K562 (cell line): ENCODE measurements around the gene FEM1B. TPM values are rescaled to one million over a fixed set of nuclear protein-coding genes. Genes with fewer than 3 reads are reported as not detected.

Experiments used
- ATAC-seq: fragments of 200-7000 bp; cut with Tn5 transposase; 3 replicates; pipeline ENCODE4 v1.9.1; 2020; ENCODE audit warnings: moderate library complexity
- BruUV-seq: library from RNA; stranded (reverse); fragments of 400-500 nt; replicated peaks from 2 replicates; lab custom pipeline; 2021; lab: Mats Ljungman, UMichigan
- CTCF ChIA-PET: fragments of 300-600 bp; formaldehyde crosslinking; extraction: SDS; loops from one replicate; lab custom pipeline; 2021; ENCODE audit warnings: low intra/inter-chr PET ratio; lab: Yijun Ruan, JAX
- POLR2A ChIA-PET: fragments of 300-600, 350-650 bp; sonication (Branson Sonifier 250); formaldehyde crosslinking; extraction: SDS; loops from one replicate; lab custom pipeline; 2021; ENCODE audit warnings: antibody characterized with exemption, inconsistent platforms; lab: Yijun Ruan, JAX
- DNase-seq, 4 experiments: peaks; one replicate each; pipeline versions ENCODE4 v3.0.0 to v3.0.0-alpha.2; 2011 to 2018; ENCODE audit warnings: low spot score in 3 of 4, mixed read lengths in 3 of 4; ENCODE audit errors: extremely low read depth in 1 of 4
- FAIRE-seq: peaks from 2 replicates; lab custom pipeline; 2011; peaks lifted over from hg19 to GRCh38; lab: Jason Lieb, UNC
- H2AFZ ChIP-seq: 2 replicates; pipeline ENCODE4 v1.6.0; 2011; ENCODE audit warnings: low read depth, low read length, control low read depth, inconsistent platforms
- H3K27ac ChIP-seq: fragments of 200-600 bp; 3 replicates; pipeline ENCODE4 v1.8.0; 2011; ENCODE audit warnings: low read depth, mild to moderate bottlenecking, control low read depth, inconsistent platforms, low read length, moderate library complexity, mixed read lengths; ENCODE audit errors: extremely low read depth
- H3K27me3 ChIP-seq, 2 experiments: fragments of 300-600 bp in 1 of 2; 2 replicates in 1 of 2; 3 replicates in 1 of 2; pipeline versions ENCODE4 v1.6.0 to v1.8.0; 2011; ENCODE audit warnings: inconsistent platforms in 2 of 2, low read length in 2 of 2, mild to moderate bottlenecking in 1 of 2, mixed read lengths in 1 of 2, moderate library complexity in 1 of 2; ENCODE audit not compliant: control insufficient read depth in 2 of 2, insufficient read depth in 2 of 2
- H3K36me3 ChIP-seq: fragments of 300-600 bp; 3 replicates; pipeline ENCODE4 v1.8.0; 2011; ENCODE audit warnings: mild to moderate bottlenecking, low read length, inconsistent platforms; ENCODE audit not compliant: control insufficient read depth, insufficient read depth
- H3K4me1 ChIP-seq, 2 experiments: fragments of 200-600 bp in 1 of 2; replicated peaks in 1 of 2; 2 replicates in 1 of 2; 3 replicates in 1 of 2; pipeline versions ENCODE4 v1.5.1 to v1.8.0; 2011; ENCODE audit warnings: inconsistent platforms in 2 of 2, low read length in 2 of 2, mild to moderate bottlenecking in 1 of 2, mixed read lengths in 1 of 2, moderate library complexity in 1 of 2; ENCODE audit not compliant: control insufficient read depth in 2 of 2, insufficient read depth in 2 of 2
- H3K4me2 ChIP-seq: 2 replicates; pipeline ENCODE4 v1.6.1; 2011; ENCODE audit warnings: low read length, control low read depth, inconsistent platforms, mixed read lengths; ENCODE audit not compliant: insufficient read depth
- H3K4me3 ChIP-seq: fragments of 200-600 bp; sonication (generic), shearing (Covaris generic); 2 replicates; pipeline ENCODE4 v1.5.1; 2016; ENCODE audit warnings: control low read depth, inconsistent platforms
- H3K79me2 ChIP-seq: fragments of 200-600 bp; 3 replicates; pipeline ENCODE4 v1.8.0; 2011; ENCODE audit warnings: low read length, inconsistent platforms; ENCODE audit not compliant: control insufficient read depth, insufficient read depth
- H3K9ac ChIP-seq, 2 experiments: 2 replicates each; pipeline versions ENCODE4 v1.6.0 to v1.6.1; 2011; ENCODE audit warnings: low read depth in 2 of 2, low read length in 2 of 2, control low read depth in 1 of 2, inconsistent platforms in 1 of 2, mild to moderate bottlenecking in 1 of 2, mixed read lengths in 1 of 2; ENCODE audit not compliant: insufficient read depth in 1 of 2
- H3K9me1 ChIP-seq: one replicate; pipeline ENCODE4 v1.6.0; 2011; ENCODE audit warnings: inconsistent platforms, mild to moderate bottlenecking, low read length, moderate library complexity; ENCODE audit not compliant: control insufficient read depth, insufficient read depth
- H3K9me3 ChIP-seq: replicated peaks from 2 replicates; pipeline ENCODE4 v1.5.1; 2011; ENCODE audit warnings: low read depth, low read length, inconsistent platforms; ENCODE audit not compliant: control insufficient read depth, insufficient read depth
- H4K20me1 ChIP-seq: replicated peaks from 2 replicates; pipeline ENCODE4 v1.6.1; 2011; ENCODE audit warnings: low read length, inconsistent platforms, mixed read lengths; ENCODE audit not compliant: control insufficient read depth, insufficient read depth
- BMI1 ChIP-seq: fragments of 150-350 bp; IDR thresholded peaks from 2 replicates; pipeline ENCODE4 v1.6.1; 2014; ENCODE audit warnings: low read length
- CBX2 ChIP-seq: fragments of 200-600 bp; sonication (generic); IDR thresholded peaks from one replicate; pipeline ENCODE4 v1.6.1; 2012; ENCODE audit warnings: mild to moderate bottlenecking, low read length, inconsistent platforms; ENCODE audit not compliant: insufficient read depth, poor library complexity, severe bottlenecking
- CBX8 ChIP-seq: fragments of 200-600 bp; sonication (generic); IDR thresholded peaks from 2 replicates; pipeline ENCODE4 v1.6.1; 2012; ENCODE audit warnings: borderline replicate concordance, mixed run types, low read depth, mild to moderate bottlenecking, moderate library complexity, mixed read lengths, low read length, control low read depth, inconsistent platforms; ENCODE audit not compliant: poor library complexity, severe bottlenecking; ENCODE audit errors: extremely low read depth
- EP300 ChIP-seq: IDR thresholded peaks from 2 replicates; pipeline ENCODE4 v1.6.1; 2012; ENCODE audit warnings: low read length, improper control_type of control experiment
- GTF2F1 ChIP-seq: IDR thresholded peaks from 2 replicates; pipeline ENCODE4 v1.6.1; 2011; ENCODE audit warnings: low read depth, low read length, improper control_type of control experiment
- HDAC3 ChIP-seq: fragments of 450-650 bp; IDR thresholded peaks from 2 replicates; pipeline ENCODE4 v1.6.1; 2018; ENCODE audit warnings: borderline replicate concordance, mild to moderate bottlenecking, moderate library complexity; ENCODE audit not compliant: partially characterized antibody
- ZFP36 ChIP-seq: fragments of 150-350 bp; IDR thresholded peaks from 2 replicates; pipeline ENCODE4 v1.6.1; 2018; ENCODE audit warnings: low read length, low read depth; ENCODE audit not compliant: partially characterized antibody
- ZNF146 ChIP-seq: IDR thresholded peaks from one replicate; pipeline ENCODE4 v1.6.1; 2018; ENCODE audit warnings: missing compliant biosample characterization; ENCODE audit not compliant: unreplicated experiment
- ZNF274 ChIP-seq: IDR thresholded peaks from 2 replicates; pipeline ENCODE4 v1.6.1; 2011; ENCODE audit warnings: low read depth, mild to moderate bottlenecking, low read length, moderate library complexity, borderline replicate concordance
- WGBS: fragments of 100-300 bp; shearing (Covaris generic); methylation state at CpG from one replicate; pipeline ENCODE4 v1.1.6; 2016; ENCODE audit warnings: low coverage, mixed read lengths; ENCODE audit not compliant: insufficient coverage; ENCODE audit errors: missing lambda C conversion rate; 5-methylcytosine and 5-hydroxymethylcytosine counted together
- in situ Hi-C: fragments of 300-500 bp; cut with MboI; formaldehyde crosslinking; loops from 4 replicates; pipeline ENCODE4 v1.15.0; 2018; ENCODE audit warnings: inconsistent platforms, mixed read lengths
- intact Hi-C: fragments of 100-400 bp; cut with micrococcal nuclease; formaldehyde crosslinking; loops from 2 replicates; pipeline ENCODE4 v1.14.2; 2022
- polyA plus RNA-seq, 8 experiments: library from polyadenylated mRNA; depleted of rRNA in 4 of 8; stranded (reverse) in 5 of 8; unstranded in 3 of 8; fragments of >200 nt; fragmentation: Nextera tagmentation in 2 of 8; fragmentation: Illumina TruSeq in 1 of 8; extraction: Ambion mirVana in 2 of 8; extraction: Trizol in 1 of 8; gene quantifications; 2 replicates each; pipeline versions ENCODE4 v1.2.1 to v1.2.3, GENCODE V29; 2011 to 2014; ENCODE audit warnings: inconsistent platforms in 1 of 8, missing spikeins in 1 of 8
- total RNA-seq, 7 experiments: library from RNA; depleted of rRNA in 6 of 7; stranded (reverse); fragments of >200 nt in 6 of 7; fragmentation: Illumina TruSeq in 2 of 7; extraction: Trizol in 2 of 7; gene quantifications; 2 replicates each; pipeline versions ENCODE4 v1.2.1 to v1.2.3, GENCODE V29; 2011 to 2021; ENCODE audit warnings: low replicate concordance in 1 of 7

FEM1B gene
- total and polyA plus RNA-seq, 9 of the 15 experiments (the other 6 are each of a cell fraction or from before 2014, with no cell fraction given) = 5.9 to 61.6 (median 20.1) TPM

GRCh38 chr15:68262514-68263356, 14.8 kb upstream of the FEM1B start:
- CTCF ChIA-PET = no interaction called here
- ATAC-seq (no peak), DNase-seq (no peak), FAIRE-seq (no peak)
- H2AFZ ChIP-seq = no peak overlapping the region
- POLR2A ChIA-PET = interaction anchor here (0.6 to 1.1 kb wide), 3 partner anchors 9 to 36 kb away, joined by 3 to 5 read pairs (median 3); no protein-coding TSS in a partner anchor
- no peaks in the 10 kb centered on the region for H3K79me2 ChIP-seq
- in situ Hi-C loops (no loop called here), intact Hi-C loops (no loop called here)
- H3K4me2 ChIP-seq = no peak overlapping the region
- H3K9me3 ChIP-seq = no peaks in the 10 kb centered on the region; the same call in 1 of the 2 replicates
- no peaks in the 10 kb centered on the region for H3K36me3 ChIP-seq
- WGBS = 0% methylated on average over 4 of the region's 5 CpGs
- no TSS peak for BruUV-seq
- H3K27me3 ChIP-seq = peaks cover 29 to 32% of the 10 kb centered on the region in 2 experiments
- H4K20me1 ChIP-seq = no peaks in the 10 kb centered on the region
- no peak for TF ChIP-seq ZNF146 (CRISPR knock-in tag)
- no peak for TF ChIP-seq HDAC3
- no peak for TF ChIP-seq ZNF274
- TF ChIP-seq EP300 = no peak
- no peak for TF ChIP-seq GTF2F1
- TF ChIP-seq CBX2 = peak; percentile 69
- TF ChIP-seq CBX8 = peak; percentile 86
- TF ChIP-seq BMI1 = peak; percentile 71; the same call in 1 of the 2 replicates
- peak; percentile 42 for TF ChIP-seq ZFP36
- H3K27ac ChIP-seq = no peak overlapping the region
- H3K4me1 ChIP-seq = no peaks in the 10 kb centered on the region
- H3K4me3 ChIP-seq = no peak overlapping the region
- H3K9ac ChIP-seq = no peak overlapping the region
- H3K9me1 ChIP-seq = no peaks in the 10 kb centered on the region
